Loucy (cell line): Measurements from ENCODE around the gene DDO.

Source experiments
- CTCF ChIP-seq: fragments of 200-600 bp; sonication (generic); conservative IDR thresholded peaks from 2 replicates; pipeline ENCODE4 v1.5.1; 2014; ENCODE audit warnings: mild to moderate bottlenecking, antibody characterized with exemption, low read length
- EZH2phosphoT487 ChIP-seq: fragments of 200-600 bp; IDR thresholded peaks from 2 replicates; pipeline ENCODE4 v1.6.1; 2018; ENCODE audit warnings: antibody characterized with exemption, mild to moderate bottlenecking, moderate library complexity, borderline replicate concordance

DNA sequence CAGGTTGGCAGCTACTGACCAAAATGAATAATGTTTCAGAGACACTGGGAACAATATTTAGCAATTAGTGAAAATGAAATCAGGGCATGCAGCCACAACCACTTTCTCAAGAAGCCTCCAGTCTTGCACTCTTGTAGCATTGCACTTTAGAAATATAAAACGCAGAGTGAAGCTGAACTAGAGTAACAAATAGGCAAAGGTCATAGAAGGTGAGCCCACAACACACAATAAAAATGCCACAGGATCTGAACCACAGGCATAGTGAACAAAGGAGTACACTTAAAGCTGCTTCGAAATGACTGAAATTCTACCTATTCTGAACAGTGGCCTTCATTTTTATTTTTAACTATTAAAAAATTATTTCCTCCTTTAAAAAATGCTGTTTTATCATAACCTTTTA, 25.0 kb downstream of the DDO start:
- TF ChIP-seq CTCF (no peak), EZH2phosphoT487 (no peak)
